SU-DHL-6 (cell line): Measurements from ENCODE around the gene GFI1B.

ENCODE experiments used
- H2AFZ ChIP-seq: fragments of 200-600 bp; sonication (generic); 2 replicates; pipeline ENCODE4 v1.6.1; 2014; ENCODE audit warnings: low read depth, mild to moderate bottlenecking, moderate library complexity, mixed read lengths, antibody characterized with exemption, low read length; ENCODE audit not compliant: severe bottlenecking
- H3F3A ChIP-seq: fragments of 200-600 bp; shearing (Covaris generic); 2 replicates; pipeline ENCODE4 v1.6.0; 2016; ENCODE audit warnings: antibody characterized with exemption, mild to moderate bottlenecking; ENCODE audit not compliant: insufficient read depth
- H3K27ac ChIP-seq: fragments of 200-600 bp; sonication (generic); 2 replicates; pipeline ENCODE4 v1.5.1; 2016; ENCODE audit warnings: low read depth, mild to moderate bottlenecking, low read length, moderate library complexity, mixed read lengths
- H3K27me3 ChIP-seq: fragments of 200-600 bp; sonication (generic), shearing (Covaris generic); 2 replicates; pipeline ENCODE4 v1.6.0; 2014; ENCODE audit warnings: mild to moderate bottlenecking, low read length
- H3K36me3 ChIP-seq: fragments of 200-600 bp; sonication (generic); 2 replicates; pipeline ENCODE4 v1.6.1; 2014; ENCODE audit warnings: mild to moderate bottlenecking, low read length, mixed read lengths
- H3K4me2 ChIP-seq: fragments of 300-600, 200-600 bp; shearing (Covaris generic), sonication (generic); 2 replicates; pipeline ENCODE4 v1.6.0; 2014; ENCODE audit warnings: low read length, low read depth, mild to moderate bottlenecking; ENCODE audit not compliant: poor library complexity, severe bottlenecking
- H3K4me3 ChIP-seq: fragments of 200-600 bp; sonication (generic); 2 replicates; pipeline ENCODE4 v1.5.1; 2014; ENCODE audit warnings: antibody characterized with exemption, low read length, mild to moderate bottlenecking, mixed read lengths; ENCODE audit not compliant: insufficient read depth, poor library complexity, severe bottlenecking
- H3K79me2 ChIP-seq: fragments of 200-600 bp; sonication (generic); 2 replicates; pipeline ENCODE4 v1.6.1; 2014; ENCODE audit warnings: mild to moderate bottlenecking, low read length, moderate library complexity; ENCODE audit not compliant: insufficient read depth
- H3K9ac ChIP-seq: fragments of 200-600 bp; sonication (generic); 2 replicates; pipeline ENCODE4 v1.7.0; 2014; ENCODE audit warnings: mild to moderate bottlenecking, low read length
- H3K9me2 ChIP-seq: fragments of 200-600 bp; sonication (generic); replicated peaks from 2 replicates; pipeline ENCODE4 v1.6.1; 2014; ENCODE audit warnings: low read length; ENCODE audit not compliant: insufficient read depth
- H3K9me3 ChIP-seq: fragments of 200-600 bp; sonication (generic); 2 replicates; pipeline ENCODE4 v1.6.1; 2014; ENCODE audit warnings: low read length, mixed read lengths; ENCODE audit not compliant: insufficient read depth
- H4K20me1 ChIP-seq: fragments of 200-600 bp; sonication (generic); 2 replicates; pipeline ENCODE4 v1.6.1; 2014; ENCODE audit warnings: low read depth, mild to moderate bottlenecking, antibody characterized with exemption, low read length, moderate library complexity, mixed read lengths
- CTCF ChIP-seq: fragments of 200-600 bp; sonication (generic); IDR thresholded peaks from one replicate; pipeline ENCODE4 v1.5.1; 2017; ENCODE audit warnings: antibody characterized with exemption, mild to moderate bottlenecking, low read length, moderate library complexity; ENCODE audit not compliant: insufficient read depth, poor library complexity, severe bottlenecking
- EZH2phosphoT487 ChIP-seq: fragments of 200-600 bp; sonication (generic), shearing (Covaris generic); conservative IDR thresholded peaks from 2 replicates; pipeline ENCODE4 v1.6.1; 2018; ENCODE audit warnings: mild to moderate bottlenecking, antibody characterized with exemption, low read length, moderate library complexity, mixed read lengths

The GFI1B gene

GRCh38 chr9:132983491-132984201 is 5.2 kb downstream of the GFI1B start:
- TF ChIP-seq EZH2phosphoT487: no peak
- no peak for TF ChIP-seq CTCF
- H3K9me3 ChIP-seq: no peaks in the 10 kb centered on the region
- no peaks in the 10 kb centered on the region for H3F3A ChIP-seq
- no peak overlapping the region for H3K9ac ChIP-seq
- no peaks in the 10 kb centered on the region for H3K79me2 ChIP-seq
- no peaks in the 10 kb centered on the region; the same call in 1 of the 2 replicates for H3K27me3 ChIP-seq
- H3K4me3 ChIP-seq: no peak overlapping the region
- no peak overlapping the region for H2AFZ ChIP-seq
- H3K9me2 ChIP-seq: no peaks in the 10 kb centered on the region
- H3K36me3 ChIP-seq: no peaks in the 10 kb centered on the region
- no peaks in the 10 kb centered on the region for H4K20me1 ChIP-seq
- H3K27ac ChIP-seq: no peak overlapping the region
- no peak overlapping the region for H3K4me2 ChIP-seq

GRCh38 chr9:132984202-132985070 is 5.9 kb downstream of the GFI1B start:
- no peak overlapping the region for H3K9ac ChIP-seq
- H3K4me3 ChIP-seq: no peak overlapping the region
- H3K79me2 ChIP-seq: no peaks in the 10 kb centered on the region
- H3F3A ChIP-seq: no peaks in the 10 kb centered on the region
- H3K27ac ChIP-seq: no peak overlapping the region
- no peaks in the 10 kb centered on the region; the same call in 1 of the 2 replicates for H3K27me3 ChIP-seq
- no peaks in the 10 kb centered on the region for H4K20me1 ChIP-seq
- H2AFZ ChIP-seq: no peak overlapping the region
- H3K36me3 ChIP-seq: no peaks in the 10 kb centered on the region
- no peak for TF ChIP-seq CTCF
- TF ChIP-seq EZH2phosphoT487: no peak
- H3K4me2 ChIP-seq: no peak overlapping the region
- no peaks in the 10 kb centered on the region for H3K9me2 ChIP-seq
- no peaks in the 10 kb centered on the region for H3K9me3 ChIP-seq

GRCh38 chr9:132985071-132985350 is 6.5 kb downstream of the GFI1B start:
- Histone ChIP-seq H3K27ac (no peak overlapping the region), H3K79me2 (no peaks in the 10 kb centered on the region), H3K4me2 (no peak overlapping the region), H3K9ac (no peak overlapping the region), H3K4me3 (no peak overlapping the region), H2AFZ (no peak overlapping the region), H3K9me3 (no peaks in the 10 kb centered on the region), H3K9me2 (no peaks in the 10 kb centered on the region), H3F3A (no peaks in the 10 kb centered on the region), H4K20me1 (no peaks in the 10 kb centered on the region), H3K36me3 (no peaks in the 10 kb centered on the region), H3K27me3 (no peaks in the 10 kb centered on the region; the same call in 1 of the 2 replicates)
- TF ChIP-seq CTCF: no peak
- TF ChIP-seq EZH2phosphoT487: no peak
